Anterior cingulate cortex (tissue), 58 donors: ENCODE data around the gene DOCK11.

Experiments
- DNase-seq, 58 donors: peaks; one replicate each; lab custom pipeline; 2025; lab: John Stamatoyannopoulos, UW

The DOCK11 gene

GRCh38 chrX:118498755-118499154 is 3.1 kb downstream of the DOCK11 start:
- no peak for DNase-seq

DNA sequence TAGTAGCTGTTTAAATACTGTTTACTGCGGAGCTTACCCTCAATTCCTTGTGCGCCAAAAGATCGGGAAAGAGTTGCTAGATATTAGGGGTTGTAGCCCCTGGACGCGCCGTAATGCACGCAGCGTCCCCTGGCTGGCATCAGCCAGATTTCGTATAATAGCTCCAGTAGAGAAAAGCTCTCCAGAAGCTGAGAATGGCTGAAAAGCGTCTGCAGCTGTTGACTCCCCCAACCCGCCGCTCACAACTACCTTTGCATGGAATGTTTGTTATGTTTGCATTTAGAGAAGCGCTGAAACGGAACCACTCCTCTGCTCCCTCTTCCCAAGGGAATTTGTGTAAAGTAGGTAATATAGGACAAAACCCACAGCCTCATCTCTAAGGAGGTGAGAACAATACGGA is 3.7 kb downstream of the DOCK11 start:
- DNase-seq: no peak

DNA sequence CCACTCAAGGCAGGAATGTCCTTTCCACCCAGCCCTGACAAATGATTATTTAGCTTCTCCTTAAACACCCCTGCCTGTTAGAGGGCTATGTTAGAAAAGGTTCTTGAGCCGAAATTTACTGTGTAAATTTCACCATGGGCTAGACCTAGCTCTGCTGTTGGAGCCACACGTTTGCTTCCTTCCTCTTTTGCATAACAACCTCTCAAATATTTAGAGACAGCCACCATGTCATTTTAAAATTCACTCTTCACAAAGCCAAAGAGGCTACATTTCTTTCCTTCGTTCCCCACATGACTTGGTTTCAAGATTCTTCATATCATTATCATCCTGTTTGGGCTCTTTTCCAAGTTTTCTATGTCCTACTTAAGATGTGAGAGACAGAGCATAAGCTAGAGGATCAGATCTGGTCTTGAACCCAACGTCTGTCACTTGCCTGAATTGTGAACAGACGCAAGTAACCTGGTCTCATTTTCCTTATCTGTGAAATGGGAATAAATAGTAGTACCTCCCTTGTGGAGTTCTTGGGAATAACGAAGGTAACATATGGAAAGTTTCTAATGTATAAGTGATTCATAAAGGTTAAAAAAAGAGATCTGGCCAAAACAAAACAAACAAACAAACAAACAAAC is 6.7 kb downstream of the DOCK11 start:
- no peak for DNase-seq

GRCh38 chrX:118503260-118504041 is 7.8 kb downstream of the DOCK11 start:
- no peak for DNase-seq

GRCh38 chrX:118504581-118504980 is 9.0 kb downstream of the DOCK11 start:
- no peak for DNase-seq

DNA sequence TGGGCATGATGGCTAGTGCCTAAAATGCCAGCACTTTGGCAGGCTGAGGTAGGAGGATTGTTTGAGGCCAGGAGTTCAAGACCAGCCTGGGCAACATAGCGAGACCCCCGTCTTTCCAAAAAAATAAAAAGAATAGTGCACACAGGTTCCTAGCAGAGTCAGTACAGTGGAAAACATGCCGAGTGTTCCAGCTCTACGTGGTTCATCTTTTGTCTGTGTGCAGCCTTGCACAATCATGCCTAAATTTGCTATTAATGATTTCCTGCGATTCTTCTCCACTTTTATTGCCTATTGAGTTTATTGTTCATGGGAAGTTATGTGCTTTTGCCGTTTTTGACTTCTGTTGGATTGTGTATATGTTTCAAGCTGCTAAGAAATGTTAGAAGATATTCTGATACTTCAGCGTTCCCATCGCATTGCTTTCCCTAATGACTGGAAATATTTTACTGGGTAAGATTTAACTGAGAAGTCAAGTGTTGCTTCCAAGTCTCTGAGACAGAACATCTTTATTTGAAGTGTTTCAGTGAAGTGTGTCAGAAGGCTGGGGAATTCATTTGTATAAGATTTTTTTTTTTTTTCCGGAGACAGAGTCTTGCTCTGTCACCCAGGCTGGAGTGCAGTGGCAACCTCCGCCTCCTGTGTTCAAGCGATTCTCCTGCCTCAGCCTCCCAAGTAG is 11.3 kb downstream of the DOCK11 start:
- DNase-seq: no peak

DNA sequence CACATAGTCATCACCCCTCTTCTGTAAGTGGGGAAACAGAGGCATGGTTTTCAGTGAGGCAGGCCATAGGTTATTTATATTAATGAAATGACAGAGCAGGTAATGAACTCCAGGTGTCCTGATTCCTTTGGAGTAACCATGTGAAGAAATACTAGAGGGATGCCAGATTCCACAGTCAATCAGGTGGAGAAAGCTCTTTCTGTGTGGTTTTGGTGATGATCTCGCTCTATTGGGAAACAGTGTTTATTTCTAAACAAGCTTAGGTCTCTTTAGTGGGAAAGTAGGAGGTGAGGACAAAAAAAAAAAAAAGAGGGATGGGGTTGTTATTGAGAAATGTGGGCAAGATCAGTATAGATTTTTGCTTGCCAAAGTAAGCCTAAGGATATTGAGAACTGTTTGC is 12.2 kb downstream of the DOCK11 start:
- no peak for DNase-seq

- peak in 1 of 58 donors; percentile 0 for DNase-seq
Measured at GRCh38 chrX:118508221-118508620, 12.6 kb downstream of the DOCK11 start.

DNA sequence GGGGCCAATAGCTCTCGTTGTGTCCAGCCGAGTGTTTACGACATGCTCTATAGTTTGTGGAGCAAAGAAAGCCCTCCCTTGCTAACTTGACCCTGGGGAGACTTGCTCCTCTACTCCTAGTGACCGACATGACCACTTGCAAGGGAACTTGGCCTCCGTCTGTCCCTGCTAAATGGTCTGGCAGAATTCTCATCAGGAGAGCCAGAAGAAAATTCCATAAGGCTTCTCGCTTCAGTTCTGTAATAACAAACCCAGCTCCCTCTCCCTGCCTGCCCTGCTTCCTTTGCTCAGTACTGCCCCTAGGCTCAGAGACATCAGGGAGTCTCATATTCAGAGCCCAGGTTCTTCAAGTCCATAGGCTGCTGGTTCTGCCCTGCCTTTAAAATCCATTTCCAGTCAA is 13.0 kb downstream of the DOCK11 start:
- no peak for DNase-seq

DNA sequence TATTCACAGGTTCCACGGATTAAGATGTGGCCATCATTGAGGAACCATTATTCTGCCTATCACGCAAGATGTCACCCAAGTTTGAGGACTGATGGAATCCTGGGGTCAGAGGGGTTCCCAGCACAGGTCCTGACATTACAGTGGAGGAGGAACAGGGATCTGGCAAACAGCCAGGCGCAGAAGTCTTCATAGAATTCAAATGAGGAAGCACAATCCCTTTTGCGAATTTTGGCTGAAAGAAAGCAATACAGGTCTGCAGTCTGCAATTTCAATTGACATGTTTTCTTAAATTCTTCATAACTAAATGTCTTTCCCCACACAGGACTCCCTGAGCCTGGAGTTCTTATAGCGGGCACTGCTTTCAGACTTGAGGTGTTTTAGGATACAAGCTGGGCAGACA is 14.5 kb downstream of the DOCK11 start:
- no peak for DNase-seq

GRCh38 chrX:118513120-118513898 is 17.7 kb downstream of the DOCK11 start:
- no peak for DNase-seq

DNA sequence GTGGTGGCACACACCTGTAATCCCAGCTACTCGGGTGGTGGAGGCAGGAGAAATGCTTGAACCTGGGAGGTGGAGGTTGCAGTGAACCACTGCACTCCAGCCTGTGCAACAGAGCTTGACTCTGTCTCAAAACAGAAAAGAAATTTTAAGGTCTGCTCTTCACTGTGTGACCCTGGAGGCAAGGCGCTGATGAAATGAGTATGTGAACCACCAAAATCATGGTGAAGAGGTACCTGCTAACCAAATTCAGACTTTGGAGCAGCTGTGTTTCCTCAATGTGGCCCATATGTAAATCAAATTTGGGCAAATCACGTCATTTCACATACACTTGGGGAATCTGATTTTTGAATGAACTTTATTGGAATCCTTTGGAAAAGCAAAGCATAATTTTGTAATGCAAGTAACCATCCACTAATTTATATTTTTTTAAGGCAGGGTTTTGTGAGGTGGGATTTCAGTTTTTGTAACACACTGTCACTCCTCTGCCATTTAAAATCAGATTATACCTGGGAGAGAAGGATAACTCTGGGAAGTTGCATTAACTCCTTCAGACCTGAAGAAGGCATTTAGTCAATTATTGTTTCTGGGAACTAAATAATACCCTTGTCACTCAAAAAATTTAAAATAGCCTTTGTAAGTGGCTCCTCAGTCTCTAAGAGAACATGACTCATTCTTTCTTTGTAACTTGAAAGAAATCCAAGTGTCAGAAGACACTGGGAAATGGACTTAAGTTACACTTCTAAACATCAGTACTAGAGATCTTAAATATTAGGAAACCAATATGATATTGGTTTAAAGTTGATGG is 24.0 kb downstream of the DOCK11 start:
- no peak for DNase-seq

- no peak for DNase-seq
Measured at GRCh38 chrX:118520216-118521206, 24.9 kb downstream of the DOCK11 start.

- no peak for DNase-seq
Measured at GRCh38 chrX:118521435-118521834, 25.8 kb downstream of the DOCK11 start.

DNA sequence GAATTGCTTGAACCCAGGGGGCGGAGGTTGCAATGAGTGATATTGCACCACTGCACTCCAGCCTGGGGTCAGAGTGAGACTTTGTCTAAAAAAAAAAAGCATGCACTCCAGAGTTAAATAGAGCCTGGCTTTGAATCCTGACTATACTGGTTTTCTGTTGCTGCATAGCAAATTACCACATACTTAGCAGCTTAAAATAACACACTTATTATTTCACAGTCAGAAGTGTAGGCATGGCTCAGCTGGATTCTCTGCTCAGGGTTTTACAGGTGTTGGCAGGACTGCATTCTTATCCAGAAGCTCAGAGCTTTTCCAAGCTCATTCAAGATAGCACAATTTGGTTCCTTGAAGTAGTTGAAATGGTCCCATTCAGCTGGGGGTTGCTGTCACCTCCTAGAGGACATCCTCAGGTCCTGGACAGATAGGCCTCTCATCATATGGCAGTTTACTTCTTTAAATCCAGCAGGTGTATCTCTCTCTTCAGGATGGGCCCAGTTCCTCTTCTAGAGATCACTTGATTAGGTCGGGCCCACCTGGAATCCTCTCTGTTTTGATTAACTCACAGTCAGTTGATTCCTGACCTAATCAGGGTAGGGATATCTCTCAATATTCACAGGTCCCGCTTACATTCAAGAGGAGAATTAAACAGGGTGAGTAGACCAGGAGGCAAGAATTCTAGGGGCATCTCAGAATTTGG is 26.8 kb downstream of the DOCK11 start:
- DNase-seq: no peak

DNA sequence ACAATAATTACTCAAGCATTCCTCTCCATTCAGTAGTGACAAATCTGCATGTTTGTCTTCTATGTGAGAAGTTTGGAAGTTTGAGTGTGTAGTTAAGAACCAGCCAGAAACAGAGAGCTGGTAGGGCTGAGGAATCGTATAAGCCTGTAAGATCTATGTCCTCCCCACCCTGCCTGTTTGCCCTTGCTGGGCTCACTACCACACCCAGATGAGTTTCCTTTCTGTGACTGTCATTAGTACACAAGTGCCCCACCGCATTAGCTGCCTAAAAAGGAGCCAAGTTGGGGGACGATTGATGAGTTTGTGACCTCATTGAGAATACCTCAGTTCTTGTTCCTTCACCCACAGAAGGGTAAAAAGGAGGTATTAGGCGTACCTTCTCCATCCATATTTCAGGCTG is 28.3 kb downstream of the DOCK11 start:
- DNase-seq: no peak

DNA sequence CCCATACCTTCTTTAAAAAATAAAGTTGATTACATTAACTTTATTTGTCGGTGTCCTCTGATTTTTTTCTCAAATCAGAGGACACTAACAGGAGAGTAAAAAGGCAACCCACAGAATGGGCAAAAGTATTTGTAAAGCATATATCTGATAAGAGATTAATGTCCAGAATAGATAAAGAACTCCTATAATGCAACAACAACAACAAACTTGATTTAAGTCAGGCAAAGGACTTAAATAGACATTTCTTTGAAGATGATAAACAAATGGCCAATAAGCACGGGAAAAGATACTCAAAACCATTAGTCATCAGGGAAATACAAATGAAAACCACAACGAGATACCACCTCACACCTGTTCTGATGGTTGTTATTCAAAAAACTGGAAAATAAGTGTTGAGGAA is 28.7 kb downstream of the DOCK11 start:
- no peak for DNase-seq

DNA sequence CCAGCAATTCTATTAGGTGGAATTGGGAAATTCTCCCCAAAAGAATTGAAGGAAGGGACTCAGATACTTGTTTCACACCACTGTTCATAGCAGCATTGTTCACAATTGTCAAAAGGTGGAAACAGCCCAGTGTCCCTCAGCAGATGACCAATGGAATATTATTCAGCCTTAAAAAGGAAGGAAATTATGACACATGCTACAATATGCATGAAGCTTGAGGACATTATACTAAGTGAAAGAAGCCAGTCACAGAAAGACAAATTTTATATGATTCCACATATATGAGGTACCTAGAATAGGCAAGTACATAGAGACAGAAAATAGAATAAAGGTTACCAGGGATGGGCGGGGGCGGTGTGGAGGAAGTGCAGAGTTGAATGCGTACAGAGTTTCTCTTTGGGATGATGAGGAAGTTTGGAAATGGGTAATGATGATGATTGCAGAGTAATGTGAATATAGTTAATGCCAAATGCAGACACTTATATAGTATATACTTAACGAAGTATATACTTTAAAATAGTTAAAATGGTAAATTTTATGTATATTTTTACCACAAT is 29.6 kb downstream of the DOCK11 start:
- no peak for DNase-seq
